ENCODE results near the gene GLB1L2.
A peak's percentile ranks its signal among the peaks of the same experiment; 100 is the strongest.

GLB1L2 gene

DNA sequence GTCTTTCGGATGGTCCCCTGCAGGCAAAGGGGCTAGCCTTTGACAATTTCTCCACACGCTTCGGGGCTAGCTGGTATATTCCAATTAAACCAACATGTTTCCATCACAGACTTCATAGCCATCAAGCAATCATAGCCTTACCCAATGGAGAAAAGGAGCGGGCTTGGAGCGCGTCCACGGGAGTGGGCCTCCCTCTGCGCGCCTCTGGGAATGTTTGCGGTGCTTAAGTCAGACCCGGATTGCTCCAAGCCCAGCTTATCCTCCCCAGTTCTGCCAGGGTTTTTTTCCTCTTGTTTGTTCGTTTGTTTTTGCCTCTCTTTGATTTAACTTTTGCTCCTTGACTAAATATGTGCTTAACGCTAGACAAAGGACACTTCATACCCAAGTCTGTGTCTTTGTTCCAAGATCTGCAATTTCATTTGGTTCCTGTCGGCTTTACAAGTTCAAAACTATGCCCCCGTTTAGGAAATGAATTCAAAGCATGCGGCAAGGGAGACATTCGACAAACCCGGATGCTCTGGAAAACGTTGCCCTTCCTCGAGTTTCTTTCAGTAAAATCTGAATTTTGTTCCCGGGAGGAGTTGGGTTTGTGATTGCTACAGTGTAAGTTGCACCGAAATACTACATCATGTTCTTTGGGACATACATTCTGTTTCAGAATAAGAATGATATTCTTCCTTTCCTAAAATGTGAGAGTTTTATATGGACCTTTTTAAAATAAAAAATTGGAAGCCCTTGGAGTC is 1.0 kb upstream of the GLB1L2 start:
- peak overlapping the region; percentile 46 for H3K4me3 ChIP-seq (ENCODE audit: low read depth, low read length)
- no peaks in the 10 kb centered on the region for H3K36me3 ChIP-seq (ENCODE audit: control insufficient read depth, insufficient read depth, low read length)
- H3K9ac ChIP-seq (ENCODE audit: low read depth, low read length), result no peak overlapping the region
- H3K4me1 ChIP-seq (ENCODE audit: control insufficient read depth, insufficient read depth, low read length), result peaks cover 5% of the 10 kb centered on the region
- peaks cover 40% of the 10 kb centered on the region for H3K27me3 ChIP-seq (ENCODE audit: control insufficient read depth, insufficient read depth, low read length)
- H3K9me3 ChIP-seq (ENCODE audit: control insufficient read depth, insufficient read depth, low read length), result no peaks in the 10 kb centered on the region

DNA sequence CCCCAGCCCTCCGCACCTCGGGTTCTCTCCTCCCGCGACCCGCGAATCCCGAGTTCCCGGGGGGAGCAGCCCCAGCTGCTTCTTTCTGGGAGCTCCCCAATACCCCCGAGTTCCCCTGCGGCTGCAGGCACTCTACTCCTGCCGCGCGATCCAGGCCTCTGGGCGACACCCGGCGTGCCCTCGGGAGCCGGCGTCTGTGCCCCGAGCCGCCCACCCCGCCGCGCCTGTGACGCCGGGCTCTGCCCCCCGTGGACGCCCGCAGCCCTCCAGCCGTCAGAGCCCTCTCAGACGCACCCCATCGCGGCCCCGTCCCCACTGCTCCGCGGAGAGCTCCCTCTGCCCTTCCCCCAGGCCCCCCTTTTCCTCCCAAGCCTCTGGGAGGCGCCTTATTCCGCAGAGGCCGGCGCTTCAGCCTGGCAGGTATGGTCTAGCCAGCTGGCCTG is 422 bp downstream of the GLB1L2 start:
- Histone ChIP-seq H3K36me3 (ENCODE audit: control insufficient read depth, insufficient read depth, low read length) (no peaks in the 10 kb centered on the region), H3K27me3 (ENCODE audit: control insufficient read depth, insufficient read depth, low read length) (peaks cover 43% of the 10 kb centered on the region), H3K9ac (ENCODE audit: low read depth, low read length) (no peak overlapping the region), H3K4me3 (ENCODE audit: low read depth, low read length) (peak overlapping the region; percentile 75), H3K4me1 (ENCODE audit: control insufficient read depth, insufficient read depth, low read length) (peaks cover 5% of the 10 kb centered on the region), H3K9me3 (ENCODE audit: control insufficient read depth, insufficient read depth, low read length) (no peaks in the 10 kb centered on the region)

DNA sequence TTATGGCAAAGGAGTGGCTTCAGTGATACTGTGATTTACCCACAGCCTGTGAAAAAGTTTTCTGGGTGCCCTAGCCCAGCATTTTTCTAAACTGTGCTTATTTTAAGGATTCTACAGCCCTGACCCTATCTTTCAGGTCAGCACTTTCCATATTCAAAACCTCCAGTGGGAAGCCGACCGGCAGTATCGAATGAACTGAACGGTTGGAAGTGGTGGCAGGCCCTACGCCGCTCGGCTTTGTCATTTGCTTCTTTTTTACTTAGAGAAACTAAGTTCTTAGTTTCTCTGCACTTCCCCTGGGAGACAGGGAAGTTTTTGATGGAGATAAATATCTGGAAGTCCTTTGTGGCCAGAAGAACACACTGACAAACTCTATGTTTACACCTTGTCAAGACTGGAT is 994 bp downstream of the GLB1L2 start:
- Histone ChIP-seq H3K36me3 (ENCODE audit: control insufficient read depth, insufficient read depth, low read length) (no peaks in the 10 kb centered on the region), H3K4me3 (ENCODE audit: low read depth, low read length) (peak overlapping the region; percentile 75), H3K9me3 (ENCODE audit: control insufficient read depth, insufficient read depth, low read length) (no peaks in the 10 kb centered on the region), H3K9ac (ENCODE audit: low read depth, low read length) (no peak overlapping the region), H3K4me1 (ENCODE audit: control insufficient read depth, insufficient read depth, low read length) (peaks cover 5% of the 10 kb centered on the region), H3K27me3 (ENCODE audit: control insufficient read depth, insufficient read depth, low read length) (peaks cover 43% of the 10 kb centered on the region)

DNA sequence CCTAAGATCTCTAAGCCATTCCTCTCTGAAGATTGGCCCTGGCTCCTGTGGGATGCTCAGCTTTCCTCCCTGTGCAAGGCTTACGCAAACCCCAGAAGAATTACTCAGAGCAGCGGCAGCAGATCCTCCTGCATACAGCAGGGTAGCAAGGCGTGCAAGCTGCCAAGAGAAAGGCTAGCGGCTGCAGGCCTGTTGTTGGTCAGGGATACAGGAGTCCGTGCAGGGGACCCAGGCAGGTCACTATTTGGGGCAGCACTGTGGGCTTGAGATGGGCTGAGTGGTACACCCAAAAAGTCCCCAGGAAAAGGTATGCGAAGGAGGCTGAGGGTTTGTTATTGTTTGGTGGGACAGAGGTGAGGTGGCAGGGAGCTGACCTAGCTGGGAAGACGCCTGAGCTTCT is 1.5 kb downstream of the GLB1L2 start:
- no peaks in the 10 kb centered on the region for H3K36me3 ChIP-seq (ENCODE audit: control insufficient read depth, insufficient read depth, low read length)
- H3K4me1 ChIP-seq (ENCODE audit: control insufficient read depth, insufficient read depth, low read length), result peaks cover 5% of the 10 kb centered on the region
- H3K27me3 ChIP-seq (ENCODE audit: control insufficient read depth, insufficient read depth, low read length), result peaks cover 43% of the 10 kb centered on the region
- H3K4me3 ChIP-seq (ENCODE audit: low read depth, low read length), result no peak overlapping the region
- no peak overlapping the region for H3K9ac ChIP-seq (ENCODE audit: low read depth, low read length)
- H3K9me3 ChIP-seq (ENCODE audit: control insufficient read depth, insufficient read depth, low read length), result no peaks in the 10 kb centered on the region

DNA sequence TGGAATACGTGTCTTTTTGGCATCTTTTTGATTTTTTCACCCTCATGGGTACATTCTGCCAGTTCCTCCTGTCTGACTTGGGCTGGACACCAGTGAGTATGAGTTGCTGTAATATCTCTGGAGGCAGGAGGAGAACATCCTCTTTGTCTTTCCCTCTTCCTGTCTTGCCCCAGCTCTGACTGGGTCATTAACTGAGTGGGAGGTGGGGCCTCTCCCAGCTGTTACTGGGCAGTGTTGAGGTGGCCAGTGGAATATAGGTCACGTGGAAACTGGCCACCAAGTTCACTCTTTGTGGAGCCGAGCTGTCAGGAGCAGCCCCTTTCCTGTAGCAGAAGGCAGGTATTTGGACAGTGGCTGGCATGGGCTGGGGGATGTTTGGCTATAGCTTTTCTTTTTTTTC is 2.2 kb downstream of the GLB1L2 start:
- Histone ChIP-seq H3K9me3 (ENCODE audit: control insufficient read depth, insufficient read depth, low read length) (no peaks in the 10 kb centered on the region), H3K9ac (ENCODE audit: low read depth, low read length) (no peak overlapping the region), H3K27me3 (ENCODE audit: control insufficient read depth, insufficient read depth, low read length) (peaks cover 43% of the 10 kb centered on the region), H3K4me3 (ENCODE audit: low read depth, low read length) (no peak overlapping the region), H3K36me3 (ENCODE audit: control insufficient read depth, insufficient read depth, low read length) (no peaks in the 10 kb centered on the region), H3K4me1 (ENCODE audit: control insufficient read depth, insufficient read depth, low read length) (peaks cover 5% of the 10 kb centered on the region)

DNA sequence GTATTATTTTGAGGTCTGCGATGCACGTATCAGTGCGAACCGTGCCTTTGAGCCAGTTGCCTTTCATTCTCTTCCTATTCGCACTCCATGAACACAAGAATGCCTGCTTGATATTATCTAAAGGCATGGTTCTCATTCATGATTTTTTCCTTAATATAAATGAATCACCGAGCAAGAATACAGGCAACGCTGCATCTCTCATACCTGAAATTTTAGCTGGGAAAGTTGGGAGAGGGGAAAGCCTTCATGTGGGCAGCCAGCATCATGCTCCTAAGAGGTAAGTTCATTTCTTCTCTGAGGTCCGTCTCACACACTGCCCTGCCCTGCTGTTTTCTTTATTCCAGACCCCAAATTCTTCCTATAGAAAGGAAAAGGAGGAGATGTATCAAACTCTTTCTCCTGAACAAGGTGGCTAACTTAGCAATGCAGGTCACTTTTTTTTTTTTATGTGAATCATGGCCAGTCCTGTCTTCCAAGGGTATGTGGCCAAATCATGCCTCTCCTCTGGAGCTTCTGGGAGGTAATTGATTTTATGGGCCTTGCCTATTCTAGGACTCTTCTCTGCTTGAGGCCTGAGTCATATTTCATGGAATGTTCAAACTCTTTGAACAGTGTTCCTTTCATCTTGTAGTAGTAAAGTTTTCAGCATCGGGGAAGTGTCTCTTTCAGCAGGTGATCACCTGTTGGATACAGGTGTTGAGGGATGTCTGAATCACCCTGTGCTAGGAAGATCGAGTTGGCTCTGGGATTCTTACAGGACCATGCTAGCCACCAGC is 3.2 kb downstream of the GLB1L2 start:
- Histone ChIP-seq H3K9me3 (ENCODE audit: control insufficient read depth, insufficient read depth, low read length) (no peaks in the 10 kb centered on the region), H3K27me3 (ENCODE audit: control insufficient read depth, insufficient read depth, low read length) (peaks cover 43% of the 10 kb centered on the region), H3K36me3 (ENCODE audit: control insufficient read depth, insufficient read depth, low read length) (no peaks in the 10 kb centered on the region), H3K4me3 (ENCODE audit: low read depth, low read length) (no peak overlapping the region), H3K4me1 (ENCODE audit: control insufficient read depth, insufficient read depth, low read length) (peaks cover 5% of the 10 kb centered on the region), H3K9ac (ENCODE audit: low read depth, low read length) (no peak overlapping the region)

DNA sequence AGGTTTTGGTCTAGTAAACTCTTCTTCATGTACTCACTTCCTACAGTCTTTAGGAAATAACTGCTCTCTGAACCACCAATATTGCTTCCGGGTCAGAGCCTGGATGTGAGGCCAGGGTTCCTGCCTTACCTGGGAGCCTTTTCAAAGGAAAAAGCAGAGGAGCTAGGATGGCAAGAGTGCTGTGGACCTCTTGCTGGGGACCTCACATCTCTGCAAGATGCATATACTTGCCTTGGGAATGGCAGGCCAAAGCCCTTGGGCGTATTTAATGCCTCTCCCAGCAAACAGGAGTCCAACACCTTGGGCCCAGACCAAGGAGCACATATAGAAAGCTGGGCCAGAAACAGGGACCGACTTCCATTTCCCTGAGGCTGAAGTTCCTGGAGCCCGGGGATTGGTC is 5.3 kb downstream of the GLB1L2 start:
- H3K4me1 ChIP-seq (ENCODE audit: control insufficient read depth, insufficient read depth, low read length), result peaks cover 4% of the 10 kb centered on the region
- no peak overlapping the region for H3K4me3 ChIP-seq (ENCODE audit: low read depth, low read length)
- no peaks in the 10 kb centered on the region for H3K36me3 ChIP-seq (ENCODE audit: control insufficient read depth, insufficient read depth, low read length)
- H3K9ac ChIP-seq (ENCODE audit: low read depth, low read length), result no peak overlapping the region
- peaks cover 29% of the 10 kb centered on the region for H3K27me3 ChIP-seq (ENCODE audit: control insufficient read depth, insufficient read depth, low read length)
- no peaks in the 10 kb centered on the region for H3K9me3 ChIP-seq (ENCODE audit: control insufficient read depth, insufficient read depth, low read length)

DNA sequence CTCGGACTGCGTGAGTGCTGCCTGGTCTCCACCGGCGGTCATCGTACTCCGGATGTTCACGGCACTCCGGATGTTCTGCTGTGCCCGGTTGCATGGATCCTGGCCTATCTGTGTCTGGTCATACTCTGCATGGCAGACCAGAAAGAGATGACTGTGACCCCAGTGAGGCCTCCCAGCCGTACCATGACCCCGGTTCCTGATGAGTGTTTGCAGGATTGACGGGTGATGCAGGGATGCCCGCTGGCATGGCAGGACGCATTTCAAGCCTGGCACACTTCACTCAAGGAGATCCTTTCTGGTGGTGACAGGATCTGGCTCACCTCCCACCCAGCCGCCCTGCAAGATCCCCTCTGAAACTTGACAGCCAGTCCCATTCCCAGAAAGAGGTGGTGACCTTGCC is 6.3 kb downstream of the GLB1L2 start:
- Histone ChIP-seq H3K4me3 (ENCODE audit: low read depth, low read length) (no peak overlapping the region), H3K9me3 (ENCODE audit: control insufficient read depth, insufficient read depth, low read length) (no peaks in the 10 kb centered on the region), H3K27me3 (ENCODE audit: control insufficient read depth, insufficient read depth, low read length) (peaks cover 22% of the 10 kb centered on the region), H3K9ac (ENCODE audit: low read depth, low read length) (no peak overlapping the region), H3K36me3 (ENCODE audit: control insufficient read depth, insufficient read depth, low read length) (no peaks in the 10 kb centered on the region), H3K4me1 (ENCODE audit: control insufficient read depth, insufficient read depth, low read length) (no peaks in the 10 kb centered on the region)

DNA sequence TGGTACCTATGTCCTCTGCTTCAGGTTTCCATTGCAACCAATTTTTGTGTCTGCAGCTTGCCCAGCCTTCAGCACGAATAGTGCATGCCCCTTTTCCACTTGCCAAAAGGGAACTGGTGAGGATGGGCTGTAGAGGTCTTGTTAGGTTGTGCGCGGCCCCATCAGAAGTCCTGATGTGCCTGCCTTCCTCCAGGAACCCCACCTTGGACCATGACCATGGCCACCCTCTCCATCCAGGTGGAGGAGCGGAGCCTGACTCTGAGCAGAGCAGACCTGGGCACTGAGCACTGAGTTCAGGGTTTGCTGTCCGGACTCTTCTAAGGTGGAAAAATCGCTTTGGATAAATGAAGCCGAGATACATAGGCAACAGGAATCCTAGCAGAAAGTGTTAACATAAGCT is 6.9 kb downstream of the GLB1L2 start:
- H3K4me3 ChIP-seq (ENCODE audit: low read depth, low read length), result no peak overlapping the region
- H3K36me3 ChIP-seq (ENCODE audit: control insufficient read depth, insufficient read depth, low read length), result no peaks in the 10 kb centered on the region
- no peaks in the 10 kb centered on the region for H3K4me1 ChIP-seq (ENCODE audit: control insufficient read depth, insufficient read depth, low read length)
- H3K9ac ChIP-seq (ENCODE audit: low read depth, low read length), result no peak overlapping the region
- H3K27me3 ChIP-seq (ENCODE audit: control insufficient read depth, insufficient read depth, low read length), result peaks cover 16% of the 10 kb centered on the region
- H3K9me3 ChIP-seq (ENCODE audit: control insufficient read depth, insufficient read depth, low read length), result no peaks in the 10 kb centered on the region

DNA sequence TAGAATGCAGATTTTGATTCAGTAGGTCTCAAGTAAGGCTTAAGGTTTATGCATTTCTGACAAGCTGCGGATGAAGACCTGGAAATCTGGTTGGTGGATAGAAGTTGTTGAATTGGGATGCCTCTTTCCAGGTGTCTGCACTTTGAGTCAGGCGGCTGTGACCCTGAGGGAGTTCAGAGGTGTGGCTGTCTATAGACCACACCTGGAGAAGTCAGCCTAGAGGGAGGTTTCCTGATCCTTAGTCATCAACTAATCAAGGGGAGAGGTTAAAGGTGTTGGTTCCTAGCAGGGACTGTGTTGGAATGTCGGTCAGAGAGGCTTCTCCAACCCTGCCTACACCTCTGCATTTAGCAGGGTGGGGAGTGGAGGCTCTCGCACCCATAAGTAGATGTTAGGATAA is 8.0 kb downstream of the GLB1L2 start:
- Histone ChIP-seq H3K9ac (ENCODE audit: low read depth, low read length) (no peak overlapping the region), H3K9me3 (ENCODE audit: control insufficient read depth, insufficient read depth, low read length) (no peaks in the 10 kb centered on the region), H3K4me3 (ENCODE audit: low read depth, low read length) (no peak overlapping the region), H3K36me3 (ENCODE audit: control insufficient read depth, insufficient read depth, low read length) (no peaks in the 10 kb centered on the region), H3K27me3 (ENCODE audit: control insufficient read depth, insufficient read depth, low read length) (peaks cover 8% of the 10 kb centered on the region), H3K4me1 (ENCODE audit: control insufficient read depth, insufficient read depth, low read length) (no peaks in the 10 kb centered on the region)

DNA sequence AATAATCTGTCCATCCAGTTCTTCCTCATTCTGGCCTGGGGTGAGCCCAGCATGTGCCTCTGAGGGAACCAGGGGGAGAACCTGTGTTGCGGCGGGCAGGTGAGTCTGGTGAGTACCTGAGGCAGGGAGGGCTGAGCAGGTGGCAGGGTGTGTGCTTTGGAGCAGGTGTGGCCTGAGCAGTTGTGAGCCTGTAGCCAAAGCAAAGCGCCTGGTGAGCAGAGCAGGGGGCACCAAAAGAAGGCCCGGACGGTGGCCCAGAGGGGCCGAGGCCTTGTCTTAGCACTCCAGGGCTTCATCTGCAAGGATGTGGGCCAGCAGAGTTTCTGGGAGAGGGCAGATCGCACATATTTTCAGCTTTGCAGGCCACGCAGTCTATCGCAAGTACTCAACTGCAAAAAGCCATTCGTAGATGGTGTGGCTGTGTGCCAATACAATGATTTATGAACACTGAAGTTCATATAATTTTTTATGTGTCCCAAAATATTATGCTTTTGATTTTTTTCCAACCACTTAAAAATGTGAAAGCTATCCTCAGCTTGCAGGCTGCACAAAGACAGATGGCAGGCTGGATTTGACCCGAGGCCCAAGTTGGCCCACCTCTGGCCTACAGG is 8.7 kb downstream of the GLB1L2 start:
- Histone ChIP-seq H3K4me3 (ENCODE audit: low read depth, low read length) (no peak overlapping the region), H3K9me3 (ENCODE audit: control insufficient read depth, insufficient read depth, low read length) (no peaks in the 10 kb centered on the region), H3K36me3 (ENCODE audit: control insufficient read depth, insufficient read depth, low read length) (no peaks in the 10 kb centered on the region), H3K27me3 (ENCODE audit: control insufficient read depth, insufficient read depth, low read length) (peaks cover 6% of the 10 kb centered on the region), H3K9ac (ENCODE audit: low read depth, low read length) (no peak overlapping the region), H3K4me1 (ENCODE audit: control insufficient read depth, insufficient read depth, low read length) (no peaks in the 10 kb centered on the region)

All from iPS-15b (cell line).